Thoracic aorta (tissue), 2 donors: ENCODE data around the gene SNCG. TPM values are rescaled to one million over a fixed set of nuclear protein-coding genes. Genes with fewer than 3 reads are reported as not detected.
"Not testable (repeated sequence)": the region's sequence is repeated elsewhere in the genome, so short reads cannot be mapped to it uniquely, and the experiment has no call there.

Source experiments
- ATAC-seq: fragments of 150-250 bp; one replicate; pipeline ENCODE4 v1.8.0; 2017; ENCODE audit warnings: low read depth; ENCODE audit not compliant: insufficient number of reproducible peaks, low FRiP score
- DNase-seq: peaks from one replicate; pipeline ENCODE4 v3.0.0-alpha.2; 2020; ENCODE audit warnings: low spot score
- H3K27ac ChIP-seq, 2 donors: fragments of 200-600 bp; sonication (generic); 1 replicate in 1 of 2; 2 replicates in 1 of 2; pipeline ENCODE4 v1.5.1; 2016; ENCODE audit warnings: mild to moderate bottlenecking in 2 of 2, moderate library complexity in 2 of 2
- H3K27me3 ChIP-seq: fragments of 200-600 bp; sonication (generic); replicated peaks from 2 replicates; pipeline ENCODE4 v1.6.0; 2016; ENCODE audit warnings: mild to moderate bottlenecking; ENCODE audit not compliant: insufficient read depth
- H3K36me3 ChIP-seq: fragments of 200-600 bp; sonication (generic); one replicate; pipeline ENCODE4 v1.5.1; 2016
- H3K4me1 ChIP-seq, 2 donors: fragments of 200-600 bp; sonication (generic); 1 replicate in 1 of 2; 2 replicates in 1 of 2; pipeline versions ENCODE4 v1.5.1 to v1.6.0; 2016; ENCODE audit warnings: low read depth in 2 of 2, mild to moderate bottlenecking in 1 of 2; ENCODE audit not compliant: control insufficient read depth in 1 of 2
- H3K4me3 ChIP-seq: fragments of 200-600 bp; sonication (generic); 2 replicates; pipeline ENCODE4 v1.5.1; 2016; ENCODE audit warnings: mild to moderate bottlenecking
- H3K9me3 ChIP-seq: fragments of 200-600 bp; sonication (generic); 2 replicates; pipeline ENCODE4 v1.5.1; 2016
- CTCF ChIP-seq: fragments of 200-600 bp; sonication (generic); IDR thresholded peaks from one replicate; pipeline ENCODE4 v1.5.1; 2019; ENCODE audit warnings: antibody characterized with exemption
- total RNA-seq, 2 donors: library from RNA; depleted of rRNA; stranded (reverse); fragments of >200 nt; gene quantifications; one replicate each; pipeline versions ENCODE4 v1.1.0 to v1.2.3, GENCODE V29; 2016

SNCG gene
- total RNA-seq, 2 donors from 2014 or later, result 50.9 to 167 TPM

- peaks cover 0 to 12% of the 10 kb centered on the region in 2 donors for H3K4me1 ChIP-seq
- DNase-seq (no peak), ATAC-seq (no peak)
- H3K27me3 ChIP-seq, result no peaks in the 10 kb centered on the region
- H3K4me3 ChIP-seq, result no peak overlapping the region
- H3K9me3 ChIP-seq, result no peaks in the 10 kb centered on the region
- H3K36me3 ChIP-seq, result peaks cover 9% of the 10 kb centered on the region
- no peak for TF ChIP-seq CTCF
- no peak overlapping the region for H3K27ac ChIP-seq
Measured at GRCh38 chr10:86988520-86988919, 30.1 kb downstream of the SNCG start.

GRCh38 chr10:86991362-86991761 lies 33.0 kb downstream of the SNCG start:
- ATAC-seq, H3K9me3 ChIP-seq, H3K27me3 ChIP-seq, H3K4me3 ChIP-seq, H3K27ac ChIP-seq, DNase-seq: not testable (repeated sequence)
- Histone ChIP-seq H3K4me1 (peaks cover 0 to 12% of the 10 kb centered on the region in 2 donors), H3K36me3 (peaks cover 11% of the 10 kb centered on the region)

- ATAC-seq (no peak), DNase-seq (no peak)
- peaks cover 0 to 12% of the 10 kb centered on the region in 2 donors for H3K4me1 ChIP-seq
- peaks cover 11% of the 10 kb centered on the region for H3K36me3 ChIP-seq
- no peak overlapping the region for H3K4me3 ChIP-seq
- no peak for TF ChIP-seq CTCF
- H3K9me3 ChIP-seq, result no peaks in the 10 kb centered on the region
- no peaks in the 10 kb centered on the region for H3K27me3 ChIP-seq
- H3K27ac ChIP-seq, result peak overlapping the region in 1 of 2 donors; percentile 18
Measured at GRCh38 chr10:86992456-86992855, 34.1 kb downstream of the SNCG start.

GRCh38 chr10:86992929-86993328 lies 34.5 kb downstream of the SNCG start:
- DNase-seq (no peak), ATAC-seq (no peak)
- Histone ChIP-seq H3K27ac (peak overlapping the region in 1 of 2 donors; percentile 18), H3K36me3 (peaks cover 11% of the 10 kb centered on the region), H3K4me3 (no peak overlapping the region), H3K4me1 (peaks cover 0 to 10% of the 10 kb centered on the region in 2 donors), H3K9me3 (no peaks in the 10 kb centered on the region), H3K27me3 (no peaks in the 10 kb centered on the region)
- TF ChIP-seq CTCF, result no peak

GRCh38 chr10:86999802-87000403 lies 41.5 kb downstream of the SNCG start:
- ATAC-seq, H3K9me3 ChIP-seq, H3K27ac ChIP-seq, H3K4me3 ChIP-seq, H3K4me1 ChIP-seq, H3K36me3 ChIP-seq, H3K27me3 ChIP-seq, DNase-seq: not testable (repeated sequence)

- no peak overlapping the region for H3K4me3 ChIP-seq
- ATAC-seq (no peak), DNase-seq (no peak)
- no peaks in the 10 kb centered on the region for H3K27me3 ChIP-seq
- H3K36me3 ChIP-seq, result peaks cover 5% of the 10 kb centered on the region
- no peak overlapping the region for H3K27ac ChIP-seq
- H3K9me3 ChIP-seq, result no peaks in the 10 kb centered on the region
- H3K4me1 ChIP-seq, result no peaks in the 10 kb centered on the region
- no peak for TF ChIP-seq CTCF
Measured at GRCh38 chr10:87000491-87000890, 42.1 kb downstream of the SNCG start.

- not testable (repeated sequence) for H3K27me3 ChIP-seq, H3K36me3 ChIP-seq, H3K4me3 ChIP-seq, H3K27ac ChIP-seq, H3K9me3 ChIP-seq, DNase-seq, ATAC-seq, H3K4me1 ChIP-seq
Measured at GRCh38 chr10:87007124-87007523, 48.7 kb downstream of the SNCG start.

- not testable (repeated sequence) for DNase-seq, H3K4me1 ChIP-seq, H3K4me3 ChIP-seq, H3K27me3 ChIP-seq, H3K9me3 ChIP-seq, H3K27ac ChIP-seq, H3K36me3 ChIP-seq, ATAC-seq
Measured at GRCh38 chr10:87007674-87008073, 49.3 kb downstream of the SNCG start.

- H3K27me3 ChIP-seq, H3K36me3 ChIP-seq, H3K4me1 ChIP-seq, ATAC-seq, H3K9me3 ChIP-seq, H3K4me3 ChIP-seq, H3K27ac ChIP-seq, DNase-seq: not testable (repeated sequence)
Measured at GRCh38 chr10:87008303-87008702, 49.9 kb downstream of the SNCG start.
